H9 (cell line): ENCODE measurements around the gene GRB2. TPM values are rescaled to one million over a fixed set of nuclear protein-coding genes. Genes with fewer than 3 reads are reported as not detected.
A peak's percentile ranks its signal among the peaks of the same experiment; 100 is the strongest.

Experiments
- DNase-seq: peaks from one replicate; pipeline ENCODE4 v3.0.0-alpha.2; 2017
- H2AFZ ChIP-seq: one replicate; pipeline ENCODE4 v1.6.1; 2013; ENCODE audit warnings: mild to moderate bottlenecking, low read length, control low read depth, moderate library complexity
- H2AK5ac ChIP-seq: 2 replicates; pipeline ENCODE4 v1.6.1; 2013; ENCODE audit warnings: low read length, control low read depth, mixed read lengths; ENCODE audit not compliant: insufficient read length
- H2BK120ac ChIP-seq: one replicate; pipeline ENCODE4 v1.6.1; 2013; ENCODE audit warnings: low read depth, mild to moderate bottlenecking, low read length, control low read depth, inconsistent platforms; ENCODE audit not compliant: poor library complexity, severe bottlenecking
- H2BK12ac ChIP-seq: 2 replicates; pipeline ENCODE4 v1.6.1; 2013; ENCODE audit warnings: low read length, control low read depth, mixed read lengths, low read depth; ENCODE audit not compliant: insufficient read length
- H2BK15ac ChIP-seq: 2 replicates; pipeline ENCODE4 v1.6.1; 2013; ENCODE audit warnings: low read depth, low read length, control low read depth
- H2BK20ac ChIP-seq: one replicate; pipeline ENCODE4 v1.6.1; 2013; ENCODE audit warnings: low read depth, mild to moderate bottlenecking, low read length, control low read depth, inconsistent platforms; ENCODE audit not compliant: poor library complexity, severe bottlenecking
- H2BK5ac ChIP-seq: 2 replicates; pipeline ENCODE4 v1.6.1; 2013; ENCODE audit warnings: low read length, control low read depth, mixed read lengths; ENCODE audit not compliant: insufficient read length
- H3K14ac ChIP-seq: 2 replicates; pipeline ENCODE4 v1.6.1; 2013; ENCODE audit warnings: low read length, control low read depth; ENCODE audit not compliant: insufficient read depth
- H3K18ac ChIP-seq: 2 replicates; pipeline ENCODE4 v1.6.1; 2013; ENCODE audit warnings: low read depth, mild to moderate bottlenecking, mixed read lengths, low read length, control low read depth; ENCODE audit not compliant: insufficient read length
- H3K23ac ChIP-seq: 2 replicates; pipeline ENCODE4 v1.6.1; 2013; ENCODE audit warnings: low read length, control low read depth, mixed read lengths, low read depth; ENCODE audit not compliant: insufficient read length
- H3K23me2 ChIP-seq: 2 replicates; pipeline ENCODE4 v1.6.1; 2013; ENCODE audit warnings: low read depth, mild to moderate bottlenecking, mixed read lengths, low read length, control low read depth; ENCODE audit not compliant: insufficient read length, poor library complexity, severe bottlenecking
- H3K27ac ChIP-seq: 2 replicates; pipeline ENCODE4 v1.5.1; 2013; ENCODE audit warnings: low read length, control low read depth, mixed read lengths, low read depth; ENCODE audit not compliant: insufficient read length
- H3K27me3 ChIP-seq: 2 replicates; pipeline ENCODE4 v1.6.1; 2013; ENCODE audit warnings: low read length, control low read depth, inconsistent platforms; ENCODE audit not compliant: insufficient read depth
- H3K4ac ChIP-seq: 2 replicates; pipeline ENCODE4 v1.6.1; 2013; ENCODE audit warnings: low read depth, mild to moderate bottlenecking, control low read depth, inconsistent platforms, low read length, moderate library complexity
- H3K4me1 ChIP-seq: 2 replicates; pipeline ENCODE4 v1.6.1; 2013; ENCODE audit warnings: low read length, control low read depth, inconsistent platforms; ENCODE audit not compliant: insufficient read depth
- H3K4me2 ChIP-seq: 2 replicates; pipeline ENCODE4 v1.6.1; 2013; ENCODE audit warnings: low read length, control low read depth, mixed read lengths; ENCODE audit not compliant: insufficient read length, insufficient read depth
- H3K56ac ChIP-seq: 2 replicates; pipeline ENCODE4 v1.6.1; 2013; ENCODE audit warnings: low read depth, mild to moderate bottlenecking, mixed read lengths, low read length, control low read depth; ENCODE audit not compliant: insufficient read length
- H3K79me1 ChIP-seq: 2 replicates; pipeline ENCODE4 v1.6.1; 2013; ENCODE audit warnings: low read depth, mild to moderate bottlenecking, moderate library complexity, low read length, control low read depth, inconsistent platforms; ENCODE audit not compliant: insufficient read depth, poor library complexity, severe bottlenecking
- H3K79me2 ChIP-seq: 2 replicates; pipeline ENCODE4 v1.6.1; 2013; ENCODE audit warnings: low read length, control low read depth, inconsistent platforms; ENCODE audit not compliant: insufficient read depth
- H3K9ac ChIP-seq: 2 replicates; pipeline ENCODE4 v1.6.1; 2013; ENCODE audit warnings: low read length, control low read depth, mixed read lengths; ENCODE audit not compliant: insufficient read length; ENCODE audit errors: extremely low read depth
- H3K9me3 ChIP-seq: one replicate; pipeline ENCODE4 v1.6.1; 2013; ENCODE audit warnings: low read depth, low read length, inconsistent platforms; ENCODE audit not compliant: control insufficient read depth
- H3T11ph ChIP-seq: one replicate; pipeline ENCODE4 v1.6.1; 2013; ENCODE audit warnings: mild to moderate bottlenecking, low read length, control low read depth, inconsistent platforms
- H4K20me1 ChIP-seq: one replicate; pipeline ENCODE4 v1.6.1; 2013; ENCODE audit not compliant: control insufficient read depth, insufficient read length, insufficient read depth
- H4K5ac ChIP-seq: 2 replicates; pipeline ENCODE4 v1.6.1; 2013; ENCODE audit warnings: low read depth, mild to moderate bottlenecking, mixed read lengths, low read length, control low read depth; ENCODE audit not compliant: insufficient read length
- H4K8ac ChIP-seq: replicated peaks from 2 replicates; pipeline ENCODE4 v1.6.1; 2013; ENCODE audit warnings: low read length, control low read depth, mixed read lengths, low read depth; ENCODE audit not compliant: insufficient read length
- H4K91ac ChIP-seq: 2 replicates; pipeline ENCODE4 v1.6.1; 2013; ENCODE audit warnings: low read depth, mild to moderate bottlenecking, moderate library complexity, mixed read lengths, low read length, control low read depth; ENCODE audit not compliant: insufficient read length
- H3K27ac Mint-ChIP-seq, 3 experiments: 2 replicates in 2 of 3; 3 replicates in 1 of 3; pipeline ENCODE4 v1.8.0; 2020 to 2021; ENCODE audit warnings: mixed read lengths in 3 of 3, mild to moderate bottlenecking in 1 of 3, moderate library complexity in 1 of 3
- H3K27me3 Mint-ChIP-seq: 2 replicates; pipeline ENCODE4 v1.8.0; 2021; ENCODE audit warnings: low read depth, mild to moderate bottlenecking, moderate library complexity, mixed read lengths
- H3K36me3 Mint-ChIP-seq, 3 experiments: 2 replicates in 2 of 3; 3 replicates in 1 of 3; pipeline ENCODE4 v1.8.0; 2020 to 2021; ENCODE audit warnings: low read depth in 3 of 3, mixed read lengths in 3 of 3; ENCODE audit not compliant: insufficient read depth in 1 of 3
- H3K4me1 Mint-ChIP-seq, 2 experiments: 2 replicates each; pipeline ENCODE4 v1.8.0; 2020; ENCODE audit warnings: mixed read lengths in 2 of 2
- H3K4me3 Mint-ChIP-seq, 2 experiments: 2 replicates in 1 of 2; 3 replicates in 1 of 2; pipeline ENCODE4 v1.8.0; 2020 to 2021; ENCODE audit warnings: mild to moderate bottlenecking in 2 of 2, mixed read lengths in 2 of 2, moderate library complexity in 1 of 2
- H3K9me3 Mint-ChIP-seq, 2 experiments: 2 replicates in 1 of 2; 3 replicates in 1 of 2; pipeline ENCODE4 v1.8.0; 2020; ENCODE audit warnings: mild to moderate bottlenecking in 2 of 2, mixed read lengths in 2 of 2, moderate library complexity in 1 of 2
- WGBS: extraction: QIAGEN DNeasy Blood & Tissue Kit; methylation state at CpG from one replicate; pipeline ENCODE4 v1.1.7; 2013; ENCODE audit warnings: missing lambda C conversion rate, low lambda C conversion rate, mixed read lengths; ENCODE audit not compliant: insufficient read length; ENCODE audit errors: extremely low coverage; 5-methylcytosine and 5-hydroxymethylcytosine counted together
- total RNA-seq: library from RNA; stranded (reverse); gene quantifications from 2 replicates; pipeline ENCODE4 v1.2.1, GENCODE V29; 2021
- TF ChIP-seq, protein P1 (sequence below): fragments of 200-600 bp; sonication (generic); conservative IDR thresholded peaks from 3 replicates; pipeline ENCODE4 v1.8.0; 2021; ENCODE audit warnings: antibody characterized with exemption, mild to moderate bottlenecking

GRB2 gene
- total RNA-seq, 1 experiment from 2014 or later: 91.7 TPM

GRCh38 chr17:75403131-75403530 is 2.3 kb downstream of the GRB2 start:
- Histone ChIP-seq H2BK120ac (no peak overlapping the region), H3K4ac (no peak overlapping the region), H3K9me3 (no peaks in the 10 kb centered on the region), H3K4me2 (no peak overlapping the region), H3K27ac (no peak overlapping the region), H4K91ac (no peak overlapping the region), H3K23me2 (peaks cover 9% of the 10 kb centered on the region), H4K5ac (no peak overlapping the region), H2BK15ac (no peak overlapping the region), H3K18ac (no peak overlapping the region), H3K4me1 (no peaks in the 10 kb centered on the region), H2BK12ac (no peak overlapping the region), H2BK20ac (no peak overlapping the region), H3K56ac (no peak overlapping the region), H3T11ph (no peak overlapping the region), H4K8ac (no peak overlapping the region), H3K79me2 (peaks cover 28% of the 10 kb centered on the region; the same call in 1 of the 2 replicates), H2AK5ac (no peak overlapping the region), H3K23ac (no peak overlapping the region), H2AFZ (no peak overlapping the region), H4K20me1 (no peaks in the 10 kb centered on the region), H2BK5ac (no peak overlapping the region), H3K79me1 (no peaks in the 10 kb centered on the region), H3K14ac (no peak overlapping the region), H3K9ac (no peak overlapping the region), H3K27me3 (no peaks in the 10 kb centered on the region)
- Mint-ChIP-seq H3K27ac (no peak overlapping the region), H3K4me3 (peak overlapping the region in 1 of 2 experiments; percentile 46; a peak in 2 of 5 replicates), H3K9me3 (no peaks in the 10 kb centered on the region), H3K4me1 (peaks cover 14 to 20% of the 10 kb centered on the region in 2 experiments), H3K36me3 (peaks cover 0 to 10% (median 4%) of the 10 kb centered on the region in 3 experiments; a peak in 3 of 7 replicates), H3K27me3 (no peaks in the 10 kb centered on the region)
- TF ChIP-seq, protein P1, sequence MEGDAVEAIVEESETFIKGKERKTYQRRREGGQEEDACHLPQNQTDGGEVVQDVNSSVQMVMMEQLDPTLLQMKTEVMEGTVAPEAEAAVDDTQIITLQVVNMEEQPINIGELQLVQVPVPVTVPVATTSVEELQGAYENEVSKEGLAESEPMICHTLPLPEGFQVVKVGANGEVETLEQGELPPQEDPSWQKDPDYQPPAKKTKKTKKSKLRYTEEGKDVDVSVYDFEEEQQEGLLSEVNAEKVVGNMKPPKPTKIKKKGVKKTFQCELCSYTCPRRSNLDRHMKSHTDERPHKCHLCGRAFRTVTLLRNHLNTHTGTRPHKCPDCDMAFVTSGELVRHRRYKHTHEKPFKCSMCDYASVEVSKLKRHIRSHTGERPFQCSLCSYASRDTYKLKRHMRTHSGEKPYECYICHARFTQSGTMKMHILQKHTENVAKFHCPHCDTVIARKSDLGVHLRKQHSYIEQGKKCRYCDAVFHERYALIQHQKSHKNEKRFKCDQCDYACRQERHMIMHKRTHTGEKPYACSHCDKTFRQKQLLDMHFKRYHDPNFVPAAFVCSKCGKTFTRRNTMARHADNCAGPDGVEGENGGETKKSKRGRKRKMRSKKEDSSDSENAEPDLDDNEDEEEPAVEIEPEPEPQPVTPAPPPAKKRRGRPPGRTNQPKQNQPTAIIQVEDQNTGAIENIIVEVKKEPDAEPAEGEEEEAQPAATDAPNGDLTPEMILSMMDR: no peak
- no CpG with 5 or more reads among the region's 5 CpGs for WGBS
- peak; percentile 17 for DNase-seq
